HG02623 (cell line): Measurements from ENCODE around the gene TGM5.
"Not testable (repeated sequence)": the region's sequence is repeated elsewhere in the genome, so short reads cannot be mapped to it uniquely, and the experiment has no call there.

Source experiments
- ATAC-seq: cut with Tn5 transposase; IDR thresholded peaks from one replicate; pipeline ENCODE4 v1.9.1; 2021; ENCODE audit warnings: moderate library complexity; ENCODE audit not compliant: unreplicated experiment

Gene TGM5, protein sequence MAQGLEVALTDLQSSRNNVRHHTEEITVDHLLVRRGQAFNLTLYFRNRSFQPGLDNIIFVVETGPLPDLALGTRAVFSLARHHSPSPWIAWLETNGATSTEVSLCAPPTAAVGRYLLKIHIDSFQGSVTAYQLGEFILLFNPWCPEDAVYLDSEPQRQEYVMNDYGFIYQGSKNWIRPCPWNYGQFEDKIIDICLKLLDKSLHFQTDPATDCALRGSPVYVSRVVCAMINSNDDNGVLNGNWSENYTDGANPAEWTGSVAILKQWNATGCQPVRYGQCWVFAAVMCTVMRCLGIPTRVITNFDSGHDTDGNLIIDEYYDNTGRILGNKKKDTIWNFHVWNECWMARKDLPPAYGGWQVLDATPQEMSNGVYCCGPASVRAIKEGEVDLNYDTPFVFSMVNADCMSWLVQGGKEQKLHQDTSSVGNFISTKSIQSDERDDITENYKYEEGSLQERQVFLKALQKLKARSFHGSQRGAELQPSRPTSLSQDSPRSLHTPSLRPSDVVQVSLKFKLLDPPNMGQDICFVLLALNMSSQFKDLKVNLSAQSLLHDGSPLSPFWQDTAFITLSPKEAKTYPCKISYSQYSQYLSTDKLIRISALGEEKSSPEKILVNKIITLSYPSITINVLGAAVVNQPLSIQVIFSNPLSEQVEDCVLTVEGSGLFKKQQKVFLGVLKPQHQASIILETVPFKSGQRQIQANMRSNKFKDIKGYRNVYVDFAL

GRCh38 chr15:43266834-43267233 lies at the start of gene TGM5:
Gene TGM5, minus strand, starts transcription at chr15:43266928. Its CDS starts 79 bp downstream, at chr15:43266849.
- ATAC-seq = no peak

- ATAC-seq = no peak
Measured at GRCh38 chr15:43314171-43314570, 47.4 kb upstream of the TGM5 start.

DNA sequence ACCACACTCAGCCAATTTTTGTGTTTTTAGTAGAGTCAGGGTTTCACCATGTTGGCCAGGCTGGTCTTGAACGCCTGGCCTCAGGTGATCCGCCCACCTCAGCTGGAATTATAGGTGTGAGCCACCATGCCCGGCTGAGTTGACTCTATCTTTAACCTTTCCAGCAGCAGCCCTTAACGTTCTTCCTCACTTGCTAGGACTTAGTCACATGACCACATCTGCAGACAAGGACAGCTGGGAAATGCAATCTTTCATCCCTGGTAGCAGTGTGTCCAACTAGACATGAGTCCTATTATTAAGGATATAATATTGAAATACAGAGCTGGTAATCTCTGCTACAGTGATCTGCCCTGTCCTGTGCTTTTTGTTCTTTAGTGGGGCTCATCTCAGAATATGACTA lies 45.6 kb upstream of the TGM5 start:
- no peak for ATAC-seq

DNA sequence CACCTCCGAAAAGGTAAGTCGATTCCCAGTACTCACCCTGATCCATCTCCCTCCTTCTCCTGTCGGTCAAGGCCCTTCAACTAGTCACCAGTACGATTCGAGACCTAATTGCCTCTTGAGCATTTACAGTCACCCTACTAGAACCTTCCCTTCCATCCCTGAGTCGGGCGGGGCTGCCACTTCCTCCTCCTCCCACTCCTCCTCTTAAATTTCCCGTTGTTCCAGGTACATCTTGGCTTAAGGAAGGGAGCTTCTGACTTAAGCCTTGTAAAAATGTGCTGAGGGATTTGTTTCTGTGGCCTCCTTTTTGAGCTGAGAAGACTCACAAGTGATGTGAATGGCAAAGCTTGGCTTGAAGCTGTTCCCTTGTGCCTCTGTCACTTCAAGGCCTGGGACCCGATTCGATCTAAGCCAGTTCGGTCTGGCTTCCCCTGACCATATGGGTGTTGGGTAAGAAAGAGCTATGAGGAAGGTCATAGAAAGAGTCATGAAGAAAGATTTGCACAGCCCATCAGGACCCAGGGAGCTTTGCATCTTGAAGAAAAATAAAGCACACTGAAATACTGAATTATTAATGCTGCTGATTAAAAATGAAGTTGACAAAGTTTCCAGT lies 35.6 kb upstream of the TGM5 start, which contains the start of gene TGM7:
Gene TGM7 (minus strand): TSS at position 51 of the 613 bp plus-strand sequence.
- no peak for ATAC-seq

DNA sequence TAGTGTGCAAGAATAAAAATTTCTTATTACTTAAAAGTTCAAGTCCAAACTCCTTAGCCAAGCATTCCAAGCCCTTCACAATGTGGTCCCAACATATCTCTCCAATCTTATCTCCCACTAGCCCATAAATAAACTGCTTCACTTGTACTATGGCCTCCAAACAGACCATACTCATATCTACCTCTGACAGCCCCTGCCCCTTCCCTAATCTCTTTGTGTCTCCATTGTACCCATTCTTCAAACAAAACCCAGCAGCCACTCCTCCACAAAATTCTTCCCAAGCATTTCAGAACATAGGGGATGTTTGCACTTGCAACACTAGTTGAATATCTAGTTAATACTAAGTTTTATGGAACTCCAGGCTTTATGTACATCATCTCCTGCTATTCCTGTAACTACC lies 33.2 kb upstream of the TGM5 start:
- ATAC-seq = no peak

- ATAC-seq = no peak
Measured at GRCh38 chr15:43299411-43299810, 32.7 kb upstream of the TGM5 start.

- ATAC-seq = no peak
Measured at GRCh38 chr15:43294091-43294706, 27.5 kb upstream of the TGM5 start.

- ATAC-seq = no peak
Measured at GRCh38 chr15:43293432-43293831, 26.7 kb upstream of the TGM5 start.

DNA sequence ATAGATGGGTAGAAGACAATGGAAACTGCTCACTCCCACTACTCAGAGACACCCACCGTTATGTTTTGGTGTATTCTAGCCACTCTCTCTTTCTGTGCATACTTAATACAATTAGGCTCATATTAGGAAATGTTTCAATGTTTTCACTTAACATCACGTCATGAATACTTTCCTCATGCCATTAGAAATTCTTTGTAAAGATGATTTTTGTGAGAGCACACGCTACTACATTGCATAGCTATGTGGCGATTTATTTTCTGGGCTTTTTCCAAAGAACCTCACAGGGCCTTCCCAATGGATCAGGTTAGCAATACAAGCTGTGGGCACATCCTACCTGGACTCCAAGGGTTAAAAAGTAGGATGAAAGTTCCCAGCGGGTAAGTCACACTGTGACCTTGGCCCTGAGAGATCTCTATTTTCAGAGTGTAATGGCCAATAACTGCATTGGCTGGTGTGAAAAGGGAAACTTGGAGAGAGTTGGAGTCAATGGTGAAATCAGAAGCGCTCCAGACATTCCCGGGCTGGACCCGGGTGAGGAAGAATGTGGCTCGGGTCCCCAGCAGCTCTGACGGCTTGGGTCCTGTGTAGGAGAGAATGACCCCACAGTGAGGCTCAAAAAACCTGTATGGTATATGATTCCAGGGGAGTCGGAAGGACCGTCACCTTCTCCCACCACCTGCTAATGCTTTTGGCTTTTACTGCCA lies 25.8 kb upstream of the TGM5 start:
- no peak for ATAC-seq

GRCh38 chr15:43289656-43290055 lies 22.9 kb upstream of the TGM5 start:
- not testable (repeated sequence) for ATAC-seq

DNA sequence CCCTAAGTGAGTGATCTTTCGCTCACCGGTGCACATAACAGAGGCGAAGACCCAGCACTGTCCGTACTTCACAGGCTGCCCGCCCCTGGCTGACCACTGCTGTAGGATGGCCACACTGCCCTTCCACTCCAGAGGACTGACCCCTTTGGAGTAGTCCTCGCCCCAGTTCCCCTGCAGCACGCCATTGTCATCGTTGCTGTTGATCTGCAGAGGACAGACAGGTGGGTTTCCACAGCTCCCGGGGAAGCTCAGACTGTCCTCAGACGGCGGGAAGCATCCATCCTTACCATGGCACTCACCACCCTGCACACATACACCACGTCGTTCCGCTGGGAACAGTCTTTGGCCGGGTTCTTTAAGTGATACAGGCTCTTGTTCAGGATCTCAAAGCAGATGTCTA lies 20.5 kb upstream of the TGM5 start:
- no peak for ATAC-seq

DNA sequence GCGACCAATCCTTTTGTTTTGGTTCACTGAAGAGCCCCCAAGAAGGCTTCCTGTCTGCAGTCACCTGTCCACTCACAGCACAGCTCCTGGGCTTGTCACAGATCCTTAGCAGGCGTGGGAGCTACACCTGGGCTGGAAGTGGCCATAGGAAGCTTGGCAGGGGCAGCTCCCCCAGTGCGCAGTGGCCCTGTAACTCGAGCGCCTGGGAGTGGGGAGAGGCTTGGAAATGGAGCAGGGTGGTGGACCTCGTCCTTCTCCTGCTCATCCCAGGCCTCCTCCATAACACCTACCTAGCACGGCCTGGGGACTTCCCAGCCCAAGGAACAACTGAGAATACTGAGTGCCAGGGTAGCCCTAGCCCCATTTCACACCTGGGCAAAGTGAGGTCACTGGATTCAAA lies 19.3 kb upstream of the TGM5 start:
- no peak for ATAC-seq

GRCh38 chr15:43285609-43286037 lies 18.9 kb upstream of the TGM5 start:
- ATAC-seq = no peak

DNA sequence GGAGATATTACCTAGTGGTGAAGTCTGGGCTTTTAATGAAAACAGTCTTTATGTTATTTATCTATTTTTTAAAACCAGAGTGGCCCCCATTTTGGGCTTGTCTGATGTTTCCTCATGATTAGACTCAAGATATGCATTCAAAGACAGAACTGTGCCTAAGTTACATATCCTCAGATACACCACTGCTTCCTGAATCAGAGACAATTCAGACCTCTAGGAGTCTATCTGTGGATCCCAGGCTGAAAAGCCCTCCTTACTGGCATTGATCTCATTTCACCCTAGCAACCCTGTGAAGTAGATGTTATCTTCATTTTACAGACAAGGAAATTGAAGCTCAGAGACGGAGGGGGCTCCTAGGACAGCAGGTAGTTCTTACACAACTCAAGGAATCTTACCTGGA lies 16.8 kb upstream of the TGM5 start:
- ATAC-seq = no peak

DNA sequence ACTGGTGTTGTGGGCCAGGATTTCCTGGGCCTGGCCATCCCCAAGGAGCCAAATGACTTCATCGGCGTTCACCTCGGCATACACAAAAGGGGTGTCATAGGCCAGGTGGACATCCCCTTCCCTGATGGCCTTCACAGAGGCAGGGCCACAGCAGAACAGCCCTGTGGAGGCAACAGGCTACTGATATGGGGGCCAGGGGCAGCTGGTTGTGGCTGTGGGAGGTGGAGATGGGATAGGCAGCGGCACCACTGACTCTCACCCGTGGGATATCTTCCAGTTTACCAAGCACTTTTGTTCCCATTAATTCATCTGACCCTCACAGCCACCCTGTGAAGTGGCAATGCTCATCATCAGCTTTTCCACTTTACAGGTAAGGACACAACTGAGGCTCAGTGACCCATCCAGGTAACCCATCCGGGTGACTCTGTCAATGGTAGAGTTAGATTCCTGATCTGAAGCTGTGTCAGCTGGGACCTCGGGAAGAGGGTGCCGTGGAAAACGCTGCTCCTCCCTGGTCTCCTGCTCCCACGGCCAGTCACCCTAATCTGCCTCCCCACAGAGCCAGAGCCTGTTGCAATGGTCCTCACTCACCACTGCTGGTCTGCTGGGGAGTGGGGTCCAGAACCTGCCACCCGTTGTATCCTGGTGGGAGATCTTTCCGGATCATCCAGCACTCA lies 15.3 kb upstream of the TGM5 start:
- ATAC-seq = no peak

GRCh38 chr15:43280996-43281395 lies 14.3 kb upstream of the TGM5 start:
- no peak for ATAC-seq

GRCh38 chr15:43279496-43279895 lies 12.8 kb upstream of the TGM5 start:
- ATAC-seq = no peak

DNA sequence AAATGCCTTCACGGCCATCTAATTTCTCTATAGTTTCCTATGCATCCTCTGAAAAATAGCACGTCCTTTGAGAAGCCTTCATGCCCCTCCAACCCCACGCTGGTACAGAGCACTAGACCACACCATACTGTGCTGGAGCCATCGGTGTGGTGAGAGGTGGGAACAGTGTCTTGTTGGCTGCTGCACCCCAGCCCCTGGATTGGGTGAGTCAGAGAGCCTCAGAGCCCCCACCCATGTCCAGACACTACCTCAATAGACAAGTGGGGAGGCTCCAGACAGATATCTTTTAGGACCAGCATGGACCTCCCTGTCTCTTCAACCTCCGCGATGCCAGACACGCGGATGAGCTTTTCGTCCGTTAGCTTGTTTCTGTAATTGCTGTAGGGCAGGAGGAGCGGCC lies 12.1 kb upstream of the TGM5 start:
- ATAC-seq = no peak

DNA sequence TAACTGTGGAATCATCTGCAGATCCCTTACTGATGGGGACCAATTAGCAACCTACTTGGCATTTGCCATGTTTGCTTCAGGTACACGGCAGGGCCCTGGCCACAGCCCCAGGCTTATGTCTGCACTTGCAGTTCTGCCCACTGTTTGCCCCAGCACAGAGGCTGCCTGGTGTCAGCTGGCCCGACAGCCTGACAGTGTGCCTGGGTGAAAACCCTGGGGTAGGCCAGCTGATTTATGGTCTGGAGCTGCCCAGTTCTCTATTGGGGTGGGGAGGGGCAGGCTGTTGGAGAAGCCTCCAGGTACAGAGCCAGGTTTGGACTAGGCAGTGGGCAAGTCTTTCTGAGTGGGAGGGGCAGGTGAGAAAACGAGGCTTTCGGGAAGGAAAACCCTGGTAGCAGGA lies 11.2 kb upstream of the TGM5 start:
- no peak for ATAC-seq

GRCh38 chr15:43277231-43277823 lies 10.6 kb upstream of the TGM5 start:
- ATAC-seq = no peak
